HL-60 (cell line): ENCODE measurements around the gene FLACC1.

ENCODE experiments used
- DNase-seq, 2 experiments: peaks; one replicate each; pipeline ENCODE4 v3.0.0-alpha.2; 2010 to 2020; ENCODE audit warnings: low read depth in 1 of 2, low spot score in 1 of 2
- H3K27ac ChIP-seq: fragments of 250-450 bp; sonication (Bioruptor Pico); replicated peaks from 2 replicates; pipeline ENCODE4 v1.5.1; 2020; ENCODE audit warnings: mild to moderate bottlenecking, moderate library complexity
- H3K27me3 ChIP-seq: fragments of 250-450 bp; sonication (Bioruptor Pico); 2 replicates; pipeline ENCODE4 v1.5.1; 2021; ENCODE audit warnings: mild to moderate bottlenecking, moderate library complexity; ENCODE audit not compliant: insufficient read depth, poor library complexity, severe bottlenecking
- H3K4me3 ChIP-seq: replicated peaks from 2 replicates; pipeline ENCODE4 v1.5.1; 2011; ENCODE audit warnings: mild to moderate bottlenecking, control low read depth, low read length; ENCODE audit not compliant: insufficient read depth
- CTCF ChIP-seq: IDR thresholded peaks from one replicate; pipeline ENCODE4 v1.5.1; 2011; ENCODE audit warnings: low read length, control low read depth, inconsistent platforms; ENCODE audit not compliant: insufficient read depth
- GABPA ChIP-seq: IDR thresholded peaks from 2 replicates; pipeline ENCODE4 v1.6.1; 2012; ENCODE audit warnings: low read depth
- POLR2AphosphoS5 ChIP-seq: IDR thresholded peaks from 2 replicates; pipeline ENCODE4 v1.6.1; 2012; ENCODE audit warnings: low read depth
- REST ChIP-seq: IDR thresholded peaks from 2 replicates; pipeline ENCODE4 v1.6.1; 2012; ENCODE audit warnings: low read depth; ENCODE audit not compliant: insufficient replicate concordance
- SPI1 ChIP-seq: IDR thresholded peaks from 2 replicates; pipeline ENCODE4 v1.6.1; 2012; ENCODE audit warnings: low read depth, mild to moderate bottlenecking, borderline replicate concordance

FLACC1 gene

DNA sequence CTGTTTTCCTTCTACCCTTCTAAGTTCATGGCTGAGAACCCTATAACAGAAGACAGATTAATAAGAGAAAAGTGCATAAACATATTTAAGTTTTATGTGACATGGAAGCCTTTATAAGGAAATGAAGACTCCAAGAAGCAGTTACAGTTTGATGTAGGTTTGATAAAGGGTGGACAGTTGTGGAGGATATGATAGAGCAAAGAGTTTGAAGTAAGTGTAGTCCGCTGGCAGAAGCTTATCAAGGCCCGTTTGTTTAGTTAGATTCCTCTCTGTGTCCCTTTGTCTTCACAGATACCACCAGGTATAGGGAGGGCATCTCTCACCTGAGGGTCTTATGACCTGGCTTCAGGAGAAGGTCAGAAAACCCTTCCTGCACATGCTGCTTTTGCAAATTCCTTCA lies 107.3 kb downstream of the FLACC1 start:
- no peaks in the 10 kb centered on the region for H3K27me3 ChIP-seq
- TF ChIP-seq POLR2AphosphoS5 (no peak), GABPA (no peak), REST (no peak), SPI1 (no peak)
- no peak overlapping the region for H3K4me3 ChIP-seq
- no peak overlapping the region for H3K27ac ChIP-seq
- no peak for DNase-seq

DNA sequence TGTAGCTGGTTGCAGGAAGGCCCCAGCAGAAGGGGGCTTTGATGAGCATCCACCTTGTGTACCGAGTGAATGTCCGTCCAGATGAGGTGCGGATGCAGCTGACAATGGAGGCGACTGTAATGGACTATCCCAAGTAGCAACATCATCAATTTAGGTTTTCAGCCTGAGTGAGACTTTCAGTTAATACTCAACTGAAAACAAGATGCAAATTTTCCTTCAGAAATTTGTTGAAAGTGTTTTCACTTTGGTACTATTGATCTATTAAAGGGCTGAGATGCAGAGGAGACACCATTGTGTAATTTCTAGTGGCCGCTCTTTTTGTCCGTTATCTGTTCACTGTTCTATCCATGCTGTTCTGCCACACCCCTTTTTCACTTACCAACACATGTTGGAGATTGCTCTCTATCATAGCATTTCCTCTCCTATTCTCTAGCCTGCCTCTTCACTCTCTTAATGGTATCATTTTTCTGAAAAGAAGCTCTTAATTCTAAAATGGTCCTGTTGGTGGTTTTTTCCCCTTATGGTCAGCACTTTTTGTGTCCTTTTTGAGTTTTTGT lies 108.8 kb downstream of the FLACC1 start:
- no peak for DNase-seq

GRCh38 chr2:201246280-201246679 lies 110.9 kb downstream of the FLACC1 start:
- DNase-seq, result no peak
- TF ChIP-seq CTCF (no peak), GABPA (no peak), POLR2AphosphoS5 (no peak), REST (no peak), SPI1 (no peak)
- no peak overlapping the region for H3K4me3 ChIP-seq
- no peaks in the 10 kb centered on the region for H3K27me3 ChIP-seq
- no peak overlapping the region; the same call in 1 of the 2 replicates for H3K27ac ChIP-seq

More for the DNA sequence above, 108.8 kb downstream of the FLACC1 start:
- Histone ChIP-seq H3K27ac (no peak overlapping the region), H3K4me3 (no peak overlapping the region), H3K27me3 (no peaks in the 10 kb centered on the region)
- TF ChIP-seq POLR2AphosphoS5 (no peak), CTCF (no peak), GABPA (no peak), REST (no peak), SPI1 (no peak)

- no peak for DNase-seq
- Histone ChIP-seq H3K27ac (no peak overlapping the region), H3K27me3 (no peaks in the 10 kb centered on the region), H3K4me3 (no peak overlapping the region)
- no peak for TF ChIP-seq POLR2AphosphoS5
- no peak for TF ChIP-seq SPI1
- no peak for TF ChIP-seq GABPA
- no peak for TF ChIP-seq CTCF
- TF ChIP-seq REST, result no peak
Observed at GRCh38 chr2:201244829-201245228, 112.3 kb downstream of the FLACC1 start.
